Fibroblast of skin of scalp (primary cell): ENCODE measurements around the gene MFN1.

Experiments used
- DNase-seq: peaks from one replicate; pipeline ENCODE4 v3.0.0-alpha.2; 2013

The MFN1 gene

DNA sequence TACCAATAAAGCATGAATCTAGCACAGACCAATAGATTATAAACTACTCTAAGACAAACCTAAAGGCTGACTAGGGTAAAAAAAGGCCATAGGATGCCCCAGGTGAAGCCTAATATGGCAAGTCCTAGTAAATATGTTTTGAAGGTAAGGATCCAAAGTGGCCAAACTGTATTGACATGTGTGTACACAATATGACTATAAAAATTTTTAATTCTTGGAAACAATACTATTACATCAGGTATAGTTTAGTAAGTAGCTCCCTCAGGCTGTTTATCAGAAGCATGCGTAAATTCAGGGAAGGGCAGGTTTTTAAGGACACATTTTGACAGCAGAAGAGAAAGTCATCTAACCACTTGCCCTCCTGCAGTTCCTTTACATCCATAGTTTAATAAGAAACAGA, 84.9 kb downstream of the MFN1 start:
- no peak for DNase-seq

DNA sequence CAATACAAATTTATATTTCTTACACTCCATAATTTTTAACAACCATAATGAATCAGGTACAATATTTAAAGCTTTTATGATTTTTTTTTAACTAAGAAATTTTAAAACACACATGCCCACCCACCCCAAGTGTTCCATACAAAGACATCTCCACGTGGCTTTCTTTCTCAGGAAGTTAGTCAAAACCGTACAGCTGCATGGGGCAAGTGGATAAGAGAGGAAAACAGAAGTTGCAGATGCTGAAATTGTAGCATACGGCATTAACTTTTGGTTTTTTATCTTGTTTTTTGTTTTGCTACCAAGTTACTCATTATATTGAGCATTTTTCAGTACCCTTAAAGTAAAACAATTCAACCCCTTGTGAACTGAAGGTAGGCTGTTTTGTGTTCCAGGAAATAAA, 89.0 kb downstream of the MFN1 start:
- no peak for DNase-seq

DNA sequence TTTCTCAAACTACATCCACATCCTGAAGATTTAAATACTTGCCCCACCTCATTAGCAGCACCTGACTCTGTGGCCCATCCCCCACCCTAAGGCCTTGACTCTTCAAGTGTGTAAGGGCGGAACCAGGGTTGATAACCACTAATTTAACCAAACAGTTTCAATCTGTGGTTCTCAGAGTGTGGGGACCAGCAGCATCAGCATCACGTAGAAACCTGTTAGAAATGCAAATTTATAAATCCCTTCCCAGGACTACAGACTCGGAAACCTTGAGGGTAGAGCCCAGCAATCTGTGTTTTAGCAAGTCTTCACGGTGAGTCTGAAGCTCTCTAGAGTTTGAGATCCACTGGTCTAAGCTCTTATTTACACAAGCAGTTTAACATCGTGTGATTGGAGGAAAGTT, 91.3 kb downstream of the MFN1 start:
- DNase-seq: no peak
